Measurements from ENCODE around the gene TMEM187.

DNA sequence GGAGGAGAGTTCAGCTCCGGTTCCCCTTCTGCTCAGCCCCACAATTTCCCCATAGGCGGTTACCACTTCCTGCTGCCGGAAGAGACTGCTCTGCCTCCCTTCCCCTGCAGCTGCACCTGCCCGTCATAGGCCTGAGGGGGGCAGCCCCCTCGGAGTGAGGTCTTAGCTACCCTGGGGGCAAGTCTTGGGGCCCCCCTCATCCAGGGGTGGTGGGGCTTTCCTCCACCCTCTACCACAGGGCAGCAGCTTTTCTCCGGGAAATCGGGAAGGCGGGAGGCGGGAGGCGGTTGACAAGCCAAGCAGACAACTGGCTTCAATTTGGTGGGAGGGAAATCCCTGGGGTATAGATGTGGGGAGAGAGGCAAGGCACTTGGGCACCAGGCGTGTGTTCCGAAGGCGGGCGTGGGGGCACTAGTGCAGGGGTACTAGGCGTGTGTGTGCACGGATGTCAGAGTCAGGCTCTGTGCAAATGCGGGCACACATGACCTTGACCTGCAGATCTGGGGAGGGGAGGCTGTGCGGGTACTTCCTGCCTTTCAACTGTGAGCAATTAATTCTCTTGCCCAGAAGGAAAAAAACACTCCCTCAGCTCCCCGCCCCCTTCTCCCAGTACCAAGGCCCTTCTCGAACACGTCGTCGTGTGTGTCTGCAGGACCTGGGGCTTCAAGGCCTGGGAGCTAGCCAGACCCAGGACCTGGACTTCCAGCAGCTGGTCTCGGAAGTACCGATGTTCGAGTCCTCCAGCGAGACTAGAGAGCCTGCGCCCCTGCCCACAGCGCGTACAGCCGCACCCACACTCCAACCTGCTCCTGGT lies 45.5 kb upstream of the TMEM187 start:
- TF ChIP-seq, protein P1, sequence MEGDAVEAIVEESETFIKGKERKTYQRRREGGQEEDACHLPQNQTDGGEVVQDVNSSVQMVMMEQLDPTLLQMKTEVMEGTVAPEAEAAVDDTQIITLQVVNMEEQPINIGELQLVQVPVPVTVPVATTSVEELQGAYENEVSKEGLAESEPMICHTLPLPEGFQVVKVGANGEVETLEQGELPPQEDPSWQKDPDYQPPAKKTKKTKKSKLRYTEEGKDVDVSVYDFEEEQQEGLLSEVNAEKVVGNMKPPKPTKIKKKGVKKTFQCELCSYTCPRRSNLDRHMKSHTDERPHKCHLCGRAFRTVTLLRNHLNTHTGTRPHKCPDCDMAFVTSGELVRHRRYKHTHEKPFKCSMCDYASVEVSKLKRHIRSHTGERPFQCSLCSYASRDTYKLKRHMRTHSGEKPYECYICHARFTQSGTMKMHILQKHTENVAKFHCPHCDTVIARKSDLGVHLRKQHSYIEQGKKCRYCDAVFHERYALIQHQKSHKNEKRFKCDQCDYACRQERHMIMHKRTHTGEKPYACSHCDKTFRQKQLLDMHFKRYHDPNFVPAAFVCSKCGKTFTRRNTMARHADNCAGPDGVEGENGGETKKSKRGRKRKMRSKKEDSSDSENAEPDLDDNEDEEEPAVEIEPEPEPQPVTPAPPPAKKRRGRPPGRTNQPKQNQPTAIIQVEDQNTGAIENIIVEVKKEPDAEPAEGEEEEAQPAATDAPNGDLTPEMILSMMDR (IDR thresholded peaks at IDR 0.05; ENCODE audit: insufficient read depth, low read depth, low read length), result no peak
- no peak for TF ChIP-seq EZH2 (IDR thresholded peaks at IDR 0.05; ENCODE audit: insufficient read depth, low read length)
